Muscle of leg (tissue), 11 donors: ENCODE measurements around the gene STPG4. TPM values are rescaled to one million over a fixed set of nuclear protein-coding genes. Genes with fewer than 3 reads are reported as not detected.

Source experiments
- DNase-seq: peaks from one replicate; pipeline ENCODE4 v3.0.0; 2013
- H3K27ac ChIP-seq: one replicate; pipeline ENCODE4 v1.5.1; 2013; ENCODE audit warnings: mild to moderate bottlenecking, low read length, control low read depth
- H3K27me3 ChIP-seq: one replicate; pipeline ENCODE4 v1.6.1; 2013; ENCODE audit warnings: low read length; ENCODE audit not compliant: control insufficient read depth, insufficient read depth
- H3K36me3 ChIP-seq: one replicate; pipeline ENCODE4 v1.6.1; 2013; ENCODE audit warnings: low read length; ENCODE audit not compliant: control insufficient read depth, insufficient read depth
- H3K4me1 ChIP-seq: one replicate; pipeline ENCODE4 v1.6.1; 2013; ENCODE audit warnings: low read length; ENCODE audit not compliant: control insufficient read depth, insufficient read depth
- H3K4me3 ChIP-seq: one replicate; pipeline ENCODE4 v1.5.1; 2013; ENCODE audit warnings: low read length, control low read depth
- H3K9me3 ChIP-seq: replicated peaks from 2 replicates; pipeline ENCODE4 v1.6.1; 2013; ENCODE audit warnings: low read depth, low read length; ENCODE audit not compliant: control insufficient read depth
- WGBS: methylation state at CpG from one replicate; pipeline ENCODE4 v1.1.5; 2013; ENCODE audit warnings: missing lambda C conversion rate; ENCODE audit not compliant: insufficient coverage; 5-methylcytosine and 5-hydroxymethylcytosine counted together
- polyA plus RNA-seq, 8 donors: library from polyadenylated mRNA; unstranded; fragments of 120-200 nt; gene quantifications; one replicate each; pipeline versions ENCODE4 v1.2.1 to v1.2.3, GENCODE V29; 2013; ENCODE audit warnings: inconsistent platforms in 1 of 8, low replicate concordance in 1 of 8; ENCODE audit not compliant: insufficient read length in 8 of 8, insufficient read depth in 1 of 8
- total RNA-seq: library from RNA; stranded (reverse); fragments of 120-200 nt; gene quantifications from one replicate; pipeline ENCODE4 v1.2.4, GENCODE V29; 2013

STPG4 gene
- total and polyA plus RNA-seq, 9 donors: 0.12 to 0.22 (median 0.19) TPM; not detected in 6

- no peaks in the 10 kb centered on the region for H3K27me3 ChIP-seq
- WGBS: no CpG with 5 or more reads among the region's 3 CpGs
These were observed 6.4 kb upstream of the STPG4 start for GRCh38 chr2:47161475-47161874.

DNA sequence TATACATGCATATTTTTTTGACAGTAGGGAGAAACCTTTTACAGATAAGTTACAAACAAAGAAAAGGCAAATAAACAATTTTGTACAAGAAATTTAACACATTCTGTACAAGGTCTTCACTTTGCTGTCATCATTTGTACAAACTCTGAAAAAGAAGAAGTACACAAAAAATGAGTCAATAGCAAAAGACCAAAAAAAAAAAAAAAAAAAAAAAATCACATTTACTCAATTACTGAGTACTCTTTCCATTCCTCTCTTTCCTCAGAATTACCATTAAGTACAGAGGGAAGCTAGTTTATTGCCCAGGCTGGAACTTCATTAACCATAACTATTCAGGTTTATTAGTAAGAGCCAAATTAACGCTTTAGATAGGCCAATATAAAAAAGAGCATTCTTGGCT lies 5.6 kb upstream of the STPG4 start:
- Histone ChIP-seq H3K36me3 (peaks cover 17% of the 10 kb centered on the region), H3K27me3 (no peaks in the 10 kb centered on the region), H3K4me1 (no peaks in the 10 kb centered on the region), H3K9me3 (no peaks in the 10 kb centered on the region), H3K27ac (no peak overlapping the region), H3K4me3 (no peak overlapping the region)
- DNase-seq: no peak
- WGBS: no CpG with 5 or more reads among the region's 1 CpG

More at GRCh38 chr2:47161475-47161874, 6.4 kb upstream of the STPG4 start:
- H3K27ac ChIP-seq: no peak overlapping the region
- no peak for DNase-seq
- H3K4me1 ChIP-seq: no peaks in the 10 kb centered on the region
- H3K9me3 ChIP-seq: no peaks in the 10 kb centered on the region
- no peak overlapping the region for H3K4me3 ChIP-seq
- peaks cover 19% of the 10 kb centered on the region for H3K36me3 ChIP-seq

DNA sequence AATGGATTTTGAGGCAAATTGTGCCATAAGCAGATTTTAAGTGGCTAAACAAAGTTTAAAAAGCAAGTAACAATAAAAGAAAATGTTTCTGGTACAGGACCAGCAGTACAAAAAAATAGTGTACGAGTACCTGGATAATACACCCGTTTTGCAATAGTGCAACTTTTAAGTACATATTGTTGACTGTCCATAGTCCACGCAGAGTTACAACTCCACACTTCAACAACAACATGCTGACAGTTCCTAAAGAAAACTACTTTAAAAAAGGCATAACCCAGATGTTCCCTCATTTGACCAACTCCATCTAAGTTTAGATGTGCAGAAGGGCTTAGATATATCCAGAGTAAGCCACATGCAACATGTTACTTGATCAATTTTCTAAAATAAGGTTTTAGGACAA lies 5.1 kb upstream of the STPG4 start:
- WGBS: no CpG with 5 or more reads among the region's 3 CpGs
- no peaks in the 10 kb centered on the region for H3K4me1 ChIP-seq
- no peak overlapping the region for H3K27ac ChIP-seq
- no peak for DNase-seq
- H3K36me3 ChIP-seq: peaks cover 17% of the 10 kb centered on the region
- H3K4me3 ChIP-seq: no peak overlapping the region
- no peaks in the 10 kb centered on the region for H3K9me3 ChIP-seq
- no peaks in the 10 kb centered on the region for H3K27me3 ChIP-seq

DNA sequence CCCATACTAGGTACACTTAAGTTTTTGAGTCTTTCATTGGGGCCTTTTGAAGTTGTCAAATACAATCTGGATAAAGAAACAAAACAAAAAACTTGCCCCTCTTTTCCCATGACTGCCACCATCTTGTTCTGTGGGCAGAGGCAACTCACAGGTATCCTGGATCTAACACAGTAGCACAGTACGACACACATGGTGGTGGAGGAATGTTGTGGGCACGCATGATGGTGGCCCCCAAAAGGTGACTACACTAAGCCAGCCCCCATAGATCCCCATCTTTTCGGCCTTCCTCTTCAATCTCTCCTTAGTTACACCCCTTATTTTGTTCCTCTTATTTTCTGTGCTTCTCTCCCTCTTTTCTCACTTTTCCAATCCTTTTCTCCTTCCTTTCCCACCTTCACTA lies 4.5 kb upstream of the STPG4 start:
- H3K9me3 ChIP-seq: no peaks in the 10 kb centered on the region
- H3K4me1 ChIP-seq: no peaks in the 10 kb centered on the region
- H3K4me3 ChIP-seq: no peak overlapping the region
- no peak overlapping the region for H3K27ac ChIP-seq
- no peak for DNase-seq
- no peaks in the 10 kb centered on the region for H3K27me3 ChIP-seq
- peaks cover 20% of the 10 kb centered on the region for H3K36me3 ChIP-seq
- WGBS: 100% methylated on average over 2 of the region's 3 CpGs

DNA sequence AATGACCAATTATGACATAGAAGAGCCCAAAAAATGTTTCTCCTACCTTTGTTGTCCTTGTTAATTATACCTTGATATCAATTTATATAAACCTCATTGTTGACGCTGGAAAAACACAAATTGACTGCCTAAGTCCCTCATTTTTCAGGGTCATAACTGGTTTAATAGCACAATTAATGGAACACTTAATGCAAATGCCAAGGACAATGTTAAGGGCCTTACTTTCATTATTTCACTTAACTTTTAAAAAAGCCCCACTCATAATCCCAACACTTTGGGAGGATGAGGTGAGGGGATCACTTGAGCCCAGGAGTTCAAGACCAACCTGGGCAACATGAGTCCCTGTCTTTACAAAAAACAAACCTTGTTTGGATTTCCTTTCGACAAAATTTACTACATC lies 3.5 kb upstream of the STPG4 start:
- Histone ChIP-seq H3K36me3 (peaks cover 19% of the 10 kb centered on the region), H3K9me3 (no peaks in the 10 kb centered on the region), H3K4me1 (no peaks in the 10 kb centered on the region), H3K27ac (no peak overlapping the region), H3K4me3 (no peak overlapping the region), H3K27me3 (no peaks in the 10 kb centered on the region)
- no CpG with 5 or more reads among the region's 2 CpGs for WGBS
- no peak for DNase-seq

DNA sequence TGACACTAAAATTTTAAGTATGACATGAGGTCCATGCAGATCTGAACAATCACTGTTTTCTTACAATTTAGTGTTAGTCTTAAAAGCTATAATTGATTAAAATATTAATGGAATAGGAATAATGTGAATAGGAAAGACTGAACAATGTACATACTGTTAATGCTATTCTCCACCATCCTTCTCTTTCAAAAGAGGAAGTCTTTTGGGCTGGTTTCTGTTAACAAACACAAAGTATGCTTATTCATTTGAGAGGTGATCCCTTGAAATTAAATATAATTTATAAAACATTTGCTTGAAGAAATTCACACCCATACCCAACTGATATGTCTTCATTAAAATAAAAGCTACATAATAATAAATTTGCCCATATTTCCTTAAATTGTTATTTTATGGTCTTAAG lies 2.3 kb downstream of the STPG4 start:
- H3K36me3 ChIP-seq: peaks cover 15% of the 10 kb centered on the region
- no peak for DNase-seq
- H3K4me1 ChIP-seq: no peaks in the 10 kb centered on the region
- H3K27ac ChIP-seq: no peak overlapping the region
- no peak overlapping the region for H3K4me3 ChIP-seq
- H3K9me3 ChIP-seq: no peaks in the 10 kb centered on the region
- H3K27me3 ChIP-seq: no peaks in the 10 kb centered on the region

DNA sequence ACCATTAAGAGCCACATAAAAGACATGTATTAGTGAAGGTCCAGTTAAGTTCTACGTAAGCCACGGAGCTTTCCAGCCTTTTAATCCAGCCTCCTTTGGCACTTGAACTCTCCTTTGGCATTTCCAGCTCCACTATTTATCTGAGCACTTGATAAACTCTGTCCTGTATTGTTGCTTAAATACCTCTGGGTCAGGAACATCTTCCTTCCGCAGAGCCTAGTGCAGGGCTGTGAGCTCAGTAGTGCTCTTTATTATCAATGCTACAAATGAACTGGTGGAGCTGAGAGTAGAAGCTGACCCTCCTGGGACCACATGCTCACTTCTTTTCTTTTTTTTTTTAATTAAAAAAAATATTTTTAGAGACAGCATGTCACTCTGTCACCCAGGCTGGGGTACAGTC lies 4.9 kb downstream of the STPG4 start:
- Histone ChIP-seq H3K4me1 (no peaks in the 10 kb centered on the region), H3K27me3 (no peaks in the 10 kb centered on the region), H3K27ac (no peak overlapping the region), H3K9me3 (no peaks in the 10 kb centered on the region), H3K36me3 (peaks cover 15% of the 10 kb centered on the region), H3K4me3 (no peak overlapping the region)
- WGBS: no CpG with 5 or more reads among the region's 3 CpGs
- DNase-seq: no peak

DNA sequence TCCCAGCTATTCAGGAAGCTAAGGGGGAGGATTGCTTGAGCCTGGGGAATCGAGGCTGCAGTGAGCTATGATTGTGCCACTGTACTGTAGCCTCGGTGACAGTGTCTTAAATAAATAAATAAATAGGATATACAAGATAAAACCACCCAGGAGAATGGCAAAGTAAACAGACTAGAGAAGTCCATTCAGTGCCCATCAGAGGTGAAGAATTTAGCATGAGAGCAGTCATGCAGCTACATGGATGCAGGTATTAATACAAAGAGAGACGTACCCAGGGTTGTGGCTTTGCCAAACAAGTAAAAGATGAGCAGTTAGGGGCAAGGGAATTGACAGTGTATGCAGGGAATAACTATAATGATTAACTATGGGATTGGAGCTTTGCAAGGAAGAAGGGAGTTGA lies 8.1 kb downstream of the STPG4 start:
- H3K27me3 ChIP-seq: no peaks in the 10 kb centered on the region
- H3K4me3 ChIP-seq: no peak overlapping the region
- no peaks in the 10 kb centered on the region for H3K9me3 ChIP-seq
- H3K36me3 ChIP-seq: peaks cover 11% of the 10 kb centered on the region
- DNase-seq: no peak
- H3K4me1 ChIP-seq: no peaks in the 10 kb centered on the region
- H3K27ac ChIP-seq: no peak overlapping the region
- WGBS: 92% methylated on average over 1 of the region's 3 CpGs

GRCh38 chr2:47145466-47145865 lies 9.6 kb downstream of the STPG4 start:
- DNase-seq: no peak
- no peaks in the 10 kb centered on the region for H3K4me1 ChIP-seq
- no peaks in the 10 kb centered on the region for H3K27me3 ChIP-seq
- no peaks in the 10 kb centered on the region for H3K9me3 ChIP-seq
- H3K4me3 ChIP-seq: no peak overlapping the region
- H3K27ac ChIP-seq: no peak overlapping the region
- H3K36me3 ChIP-seq: peaks cover 9% of the 10 kb centered on the region
- WGBS: no CpG with 5 or more reads among the region's 1 CpG

- no peaks in the 10 kb centered on the region for H3K4me1 ChIP-seq
- no peaks in the 10 kb centered on the region for H3K27me3 ChIP-seq
- DNase-seq: no peak
- H3K36me3 ChIP-seq: peaks cover 3% of the 10 kb centered on the region
- no peak overlapping the region for H3K27ac ChIP-seq
- H3K4me3 ChIP-seq: no peak overlapping the region
- WGBS: no CpG with 5 or more reads among the region's 3 CpGs
- H3K9me3 ChIP-seq: peaks cover 3% of the 10 kb centered on the region
These were observed 13.6 kb downstream of the STPG4 start for GRCh38 chr2:47141520-47141919.

DNA sequence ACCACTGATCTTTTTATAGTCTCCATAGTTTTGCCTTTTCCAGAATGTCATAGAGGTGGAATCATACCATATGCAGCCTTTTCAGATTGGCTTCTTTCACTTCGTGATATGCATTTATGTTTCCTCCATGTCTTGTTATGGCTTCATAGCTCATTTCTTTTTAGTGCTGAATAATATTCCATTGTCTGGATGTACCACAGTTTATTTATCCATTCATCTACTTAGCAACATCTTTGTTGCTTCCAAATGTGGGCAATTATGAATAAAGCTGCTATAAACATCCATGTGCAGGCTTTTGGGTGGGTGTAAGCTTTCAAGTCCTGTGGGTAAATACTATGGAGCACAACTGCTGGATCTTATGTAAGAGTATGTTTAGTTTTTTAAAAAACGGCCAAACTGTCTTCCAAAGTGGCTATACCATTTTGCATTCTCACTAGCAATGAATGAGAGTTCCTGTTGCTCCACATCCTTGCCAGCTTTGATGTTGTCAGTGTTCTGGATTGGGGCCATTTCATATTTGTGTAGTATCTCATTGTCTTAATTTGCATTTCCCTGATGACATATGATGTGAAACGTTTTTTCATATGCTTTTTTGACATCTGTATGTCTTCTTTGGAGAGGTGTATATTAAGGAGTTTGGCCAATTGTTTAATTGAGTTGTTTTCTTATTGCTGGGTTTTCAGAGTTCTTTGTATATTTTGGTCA lies 20.6 kb downstream of the STPG4 start:
- no peaks in the 10 kb centered on the region for H3K4me1 ChIP-seq
- WGBS: no CpG with 5 or more reads among the region's 3 CpGs
- no peak overlapping the region for H3K27ac ChIP-seq
- H3K4me3 ChIP-seq: no peak overlapping the region
- no peaks in the 10 kb centered on the region for H3K27me3 ChIP-seq
- DNase-seq: no peak
- no peaks in the 10 kb centered on the region for H3K36me3 ChIP-seq
- peaks cover 11% of the 10 kb centered on the region for H3K9me3 ChIP-seq
